Gastroesophageal sphincter (tissue), 4 donors: Measurements from ENCODE around the gene RAP1GAP. TPM values are rescaled to one million over a fixed set of nuclear protein-coding genes. Genes with fewer than 3 reads are reported as not detected.

Source experiments
- ATAC-seq: fragments of 150-250 bp; one replicate; pipeline ENCODE4 v1.9.1; 2016; ENCODE audit warnings: mild to moderate bottlenecking, moderate library complexity
- H3K27ac ChIP-seq, 4 donors: fragments of 200-600 bp; sonication (generic) in 3 of 4; 1 replicate in 3 of 4; 2 replicates in 1 of 4; pipeline ENCODE4 v1.5.1; 2016 to 2019
- H3K27me3 ChIP-seq: fragments of 200-600 bp; sonication (generic); one replicate; pipeline ENCODE4 v1.5.1; 2019
- H3K36me3 ChIP-seq, 2 donors: fragments of 200-600 bp; sonication (generic); one replicate each; pipeline ENCODE4 v1.5.1; 2019; ENCODE audit warnings: control low read depth in 1 of 2
- H3K4me1 ChIP-seq, 3 donors: fragments of 200-600 bp; sonication (generic); 1 replicate in 2 of 3; 2 replicates in 1 of 3; pipeline ENCODE4 v1.5.1; 2016 to 2019; ENCODE audit warnings: control low read depth in 2 of 3
- H3K4me3 ChIP-seq, 2 donors: fragments of 200-600 bp; sonication (generic); one replicate each; pipeline ENCODE4 v1.5.1; 2019; ENCODE audit warnings: mild to moderate bottlenecking in 1 of 2, moderate library complexity in 1 of 2
- H3K9me3 ChIP-seq, 3 donors: fragments of 200-600 bp; sonication (generic); one replicate each; pipeline ENCODE4 v1.5.1; 2017 to 2019; ENCODE audit warnings: control low read depth in 2 of 3
- CTCF ChIP-seq, 4 experiments: fragments of 200-600 bp in 2 of 4; fragments of 450-650 bp in 2 of 4; sonication (generic) in 1 of 4; IDR thresholded peaks; one replicate each; pipeline ENCODE4 v1.5.1; 2017 to 2019; ENCODE audit warnings: antibody characterized with exemption in 4 of 4, mild to moderate bottlenecking in 2 of 4, moderate library complexity in 2 of 4
- EP300 ChIP-seq: sonication (generic); formaldehyde crosslinking; IDR thresholded peaks from one replicate; pipeline ENCODE4 v1.6.1; 2017; ENCODE audit warnings: antibody characterized with exemption, mild to moderate bottlenecking
- POLR2A ChIP-seq, 2 donors: fragments of 450-650 bp; IDR thresholded peaks; one replicate each; pipeline ENCODE4 v1.6.1; 2017; ENCODE audit warnings: antibody characterized with exemption in 2 of 2, mild to moderate bottlenecking in 2 of 2, moderate library complexity in 1 of 2
- POLR2AphosphoS5 ChIP-seq: sonication (generic); formaldehyde crosslinking; IDR thresholded peaks from one replicate; pipeline ENCODE4 v1.6.1; 2017; ENCODE audit warnings: antibody characterized with exemption
- WGBS, 2 donors: methylation state at CpG; one replicate each; pipeline ENCODE4 v1.1.5; 2018; ENCODE audit warnings: low coverage in 1 of 2; 5-methylcytosine and 5-hydroxymethylcytosine counted together
- total RNA-seq, 4 donors: library from RNA; depleted of rRNA; stranded (reverse); fragments of >200 nt; gene quantifications; one replicate each; pipeline ENCODE4 v1.1.0, GENCODE V29; 2016

The RAP1GAP gene
- total RNA-seq, 4 donors from 2014 or later = 0.12 to 2.3 TPM; not detected in 2

GRCh38 chr1:21572735-21573277, 96.4 kb downstream of the RAP1GAP start:
- no peak overlapping the region for H3K27ac ChIP-seq
- H3K9me3 ChIP-seq = peaks cover 0 to 6% (median 0%) of the 10 kb centered on the region in 3 donors
- H3K4me1 ChIP-seq = peaks cover 0 to 24% (median 5%) of the 10 kb centered on the region in 3 donors
- no peaks in the 10 kb centered on the region for H3K27me3 ChIP-seq
- H3K36me3 ChIP-seq = no peaks in the 10 kb centered on the region
- no peak for TF ChIP-seq POLR2AphosphoS5
- no peak for ATAC-seq
- no peak overlapping the region for H3K4me3 ChIP-seq
- WGBS, 2 donors = 86 to 93% methylated on average over 3 to 8 of the region's 13 CpGs

- no peak overlapping the region for H3K4me3 ChIP-seq
- ATAC-seq = no peak
- H3K4me1 ChIP-seq = peaks cover 0 to 24% (median 5%) of the 10 kb centered on the region in 3 donors
- no peak overlapping the region for H3K27ac ChIP-seq
- H3K9me3 ChIP-seq = peaks cover 0 to 6% (median 0%) of the 10 kb centered on the region in 3 donors
- WGBS, 2 donors = 79 to 100% methylated on average over 1 to 3 of the region's 6 CpGs
- H3K36me3 ChIP-seq = no peaks in the 10 kb centered on the region
- no peaks in the 10 kb centered on the region for H3K27me3 ChIP-seq
- TF ChIP-seq POLR2AphosphoS5 = no peak
- TF ChIP-seq CTCF (IDR thresholded peaks at IDR 0.05) = no peak
- TF ChIP-seq POLR2A (IDR thresholded peaks at IDR 0.05) = no peak
- no peak for TF ChIP-seq EP300
Observed at GRCh38 chr1:21572221-21572620, 96.9 kb downstream of the RAP1GAP start.

- no CpG with 5 or more reads among the region's 4 CpGs for WGBS, 2 donors
- H3K9me3 ChIP-seq = peaks cover 0 to 6% (median 0%) of the 10 kb centered on the region in 3 donors
- H3K36me3 ChIP-seq = no peaks in the 10 kb centered on the region
- H3K4me3 ChIP-seq = no peak overlapping the region
- no peaks in the 10 kb centered on the region for H3K27me3 ChIP-seq
- H3K27ac ChIP-seq = no peak overlapping the region
- H3K4me1 ChIP-seq = peaks cover 0 to 24% (median 5%) of the 10 kb centered on the region in 3 donors
- no peak for ATAC-seq
- TF ChIP-seq POLR2AphosphoS5 = no peak
- no peak for TF ChIP-seq EP300
Observed at GRCh38 chr1:21570885-21571284, 98.3 kb downstream of the RAP1GAP start.

GRCh38 chr1:21570528-21570875, 98.7 kb downstream of the RAP1GAP start:
- Histone ChIP-seq H3K4me1 (peaks cover 0 to 21% (median 5%) of the 10 kb centered on the region in 3 donors), H3K27ac (no peak overlapping the region), H3K9me3 (peaks cover 0 to 6% (median 0%) of the 10 kb centered on the region in 3 donors), H3K4me3 (no peak overlapping the region), H3K36me3 (no peaks in the 10 kb centered on the region), H3K27me3 (no peaks in the 10 kb centered on the region)
- no peak for TF ChIP-seq CTCF (IDR thresholded peaks at IDR 0.05)
- no peak for TF ChIP-seq POLR2AphosphoS5
- TF ChIP-seq EP300 = no peak
- TF ChIP-seq POLR2A (IDR thresholded peaks at IDR 0.05) = no peak
- WGBS, 2 donors = 91% methylated on average over 5 of the region's 5 CpGs; no CpG with 5 or more reads in 1 of the 2 donors
- no peak for ATAC-seq

- no peak for ATAC-seq
- WGBS, 2 donors = 100% methylated on average over 1 of the region's 10 CpGs; no CpG with 5 or more reads in 1 of the 2 donors
- Histone ChIP-seq H3K36me3 (no peaks in the 10 kb centered on the region), H3K27me3 (no peaks in the 10 kb centered on the region), H3K4me1 (peaks cover 0 to 16% (median 5%) of the 10 kb centered on the region in 3 donors), H3K27ac (no peak overlapping the region), H3K4me3 (no peak overlapping the region), H3K9me3 (peaks cover 0 to 6% (median 0%) of the 10 kb centered on the region in 3 donors)
- TF ChIP-seq POLR2A (IDR thresholded peaks at IDR 0.05) (no peak), EP300 (no peak), POLR2AphosphoS5 (no peak), CTCF (IDR thresholded peaks at IDR 0.05) (no peak)
Observed at GRCh38 chr1:21569820-21570527, 99.2 kb downstream of the RAP1GAP start.

- TF ChIP-seq EP300 = no peak
- TF ChIP-seq CTCF (IDR thresholded peaks at IDR 0.05) = no peak
- TF ChIP-seq POLR2A (IDR thresholded peaks at IDR 0.05) = no peak
- TF ChIP-seq POLR2AphosphoS5 = no peak
- H3K27ac ChIP-seq = no peak overlapping the region
- H3K4me3 ChIP-seq = no peak overlapping the region
- H3K9me3 ChIP-seq = peaks cover 0 to 6% (median 0%) of the 10 kb centered on the region in 3 donors
- ATAC-seq = no peak
- 61 to 100% methylated on average over 1 to 3 of the region's 10 CpGs for WGBS, 2 donors
- no peaks in the 10 kb centered on the region for H3K36me3 ChIP-seq
- peaks cover 0 to 5% (median 0%) of the 10 kb centered on the region in 3 donors for H3K4me1 ChIP-seq
- H3K27me3 ChIP-seq = no peaks in the 10 kb centered on the region
Observed at GRCh38 chr1:21568809-21569385, 100.3 kb downstream of the RAP1GAP start.
